K562 (cell line): ENCODE measurements around the gene ATP5F1D. TPM values are rescaled to one million over a fixed set of nuclear protein-coding genes. Genes with fewer than 3 reads are reported as not detected.

Experiments
- ASH1L ChIP-seq: fragments of 450-650 bp; IDR thresholded peaks from 2 replicates; pipeline ENCODE4 v1.6.1; 2018; ENCODE audit warnings: borderline replicate concordance, mild to moderate bottlenecking, low read depth; ENCODE audit not compliant: partially characterized antibody
- JUNB ChIP-seq: fragments of 450-650 bp; formaldehyde crosslinking; conservative IDR thresholded peaks from 2 replicates; pipeline ENCODE4 v1.4.0; 2020; ENCODE audit warnings: mild to moderate bottlenecking
- JUND ChIP-seq, 2 experiments: IDR thresholded peaks; 2 replicates in 1 of 2; 3 replicates in 1 of 2; pipeline ENCODE4 v1.6.1; 2011; ENCODE audit warnings: borderline replicate concordance in 2 of 2, low read depth in 2 of 2, low read length in 2 of 2, improper control_type of control experiment in 1 of 2, missing biosample characterization in 1 of 2, missing genetic modification characterization in 1 of 2, missing genetic modification reagents in 1 of 2
- NR1H2 ChIP-seq: sonication (generic); formaldehyde crosslinking; IDR thresholded peaks from 2 replicates; pipeline ENCODE4 v1.4.0; 2020; ENCODE audit warnings: mild to moderate bottlenecking, missing genetic modification reagents
- SPI1 ChIP-seq: IDR thresholded peaks from 2 replicates; pipeline ENCODE4 v1.6.1; 2011; ENCODE audit warnings: low read depth, low read length, control low read depth, borderline replicate concordance
- TAF7 ChIP-seq: fragments of 450-650 bp; IDR thresholded peaks from 2 replicates; pipeline ENCODE4 v1.6.1; 2016; ENCODE audit warnings: missing genetic modification characterization, missing compliant biosample characterization
- TFAP4 ChIP-seq: sonication (generic); formaldehyde crosslinking; IDR thresholded peaks from 2 replicates; pipeline ENCODE4 v1.8.0; 2022; ENCODE audit warnings: missing genetic modification reagents, mild to moderate bottlenecking, moderate library complexity, borderline replicate concordance
- UBTF ChIP-seq, 2 experiments: IDR thresholded peaks; 2 replicates each; pipeline ENCODE4 v1.6.1; 2012; ENCODE audit warnings: improper control_type of control experiment in 2 of 2, low read depth in 2 of 2, low read length in 2 of 2, borderline replicate concordance in 1 of 2
- ZNF311 ChIP-seq: fragments of 250-450 bp; sonication (Bioruptor Pico); IDR thresholded peaks from 2 replicates; pipeline ENCODE4 v1.4.0; 2020; ENCODE audit warnings: mild to moderate bottlenecking, moderate library complexity
- ZNF592 ChIP-seq: fragments of 450-650 bp; IDR thresholded peaks from 2 replicates; pipeline ENCODE4 v1.6.1; 2017; ENCODE audit warnings: antibody characterized with exemption, mild to moderate bottlenecking
- polyA plus RNA-seq, 8 experiments: library from polyadenylated mRNA; depleted of rRNA in 4 of 8; stranded (reverse) in 5 of 8; unstranded in 3 of 8; fragments of >200 nt; fragmentation: Nextera tagmentation in 2 of 8; fragmentation: Illumina TruSeq in 1 of 8; extraction: Ambion mirVana in 2 of 8; extraction: Trizol in 1 of 8; gene quantifications; 2 replicates each; pipeline versions ENCODE4 v1.2.1 to v1.2.3, GENCODE V29; 2011 to 2014; ENCODE audit warnings: inconsistent platforms in 1 of 8, missing spikeins in 1 of 8
- total RNA-seq, 7 experiments: library from RNA; depleted of rRNA in 6 of 7; stranded (reverse); fragments of >200 nt in 6 of 7; fragmentation: Illumina TruSeq in 2 of 7; extraction: Trizol in 2 of 7; gene quantifications; 2 replicates each; pipeline versions ENCODE4 v1.2.1 to v1.2.3, GENCODE V29; 2011 to 2021; ENCODE audit warnings: low replicate concordance in 1 of 7
- TF ChIP-seq, protein P1 (sequence below): fragments of 250-450 bp; sonication (Bioruptor Pico); IDR thresholded peaks from 2 replicates; pipeline ENCODE4 v1.8.0; 2022; ENCODE audit warnings: inconsistent platforms
- TF ChIP-seq, protein P2 (sequence below): sonication (generic); formaldehyde crosslinking; IDR thresholded peaks from 2 replicates; pipeline ENCODE4 v1.8.0; 2023; ENCODE audit warnings: mild to moderate bottlenecking, missing genetic modification reagents
- TF ChIP-seq, protein P3 (sequence below): fragments of 450-650 bp; IDR thresholded peaks from 2 replicates; pipeline ENCODE4 v1.6.1; 2016; ENCODE audit warnings: low read depth, mild to moderate bottlenecking, moderate library complexity

ATP5F1D gene
- total and polyA plus RNA-seq, 9 of the 15 experiments (the other 6 are each of a cell fraction or from before 2014, with no cell fraction given) = 3.9 to 409 (median 36.8) TPM

DNA sequence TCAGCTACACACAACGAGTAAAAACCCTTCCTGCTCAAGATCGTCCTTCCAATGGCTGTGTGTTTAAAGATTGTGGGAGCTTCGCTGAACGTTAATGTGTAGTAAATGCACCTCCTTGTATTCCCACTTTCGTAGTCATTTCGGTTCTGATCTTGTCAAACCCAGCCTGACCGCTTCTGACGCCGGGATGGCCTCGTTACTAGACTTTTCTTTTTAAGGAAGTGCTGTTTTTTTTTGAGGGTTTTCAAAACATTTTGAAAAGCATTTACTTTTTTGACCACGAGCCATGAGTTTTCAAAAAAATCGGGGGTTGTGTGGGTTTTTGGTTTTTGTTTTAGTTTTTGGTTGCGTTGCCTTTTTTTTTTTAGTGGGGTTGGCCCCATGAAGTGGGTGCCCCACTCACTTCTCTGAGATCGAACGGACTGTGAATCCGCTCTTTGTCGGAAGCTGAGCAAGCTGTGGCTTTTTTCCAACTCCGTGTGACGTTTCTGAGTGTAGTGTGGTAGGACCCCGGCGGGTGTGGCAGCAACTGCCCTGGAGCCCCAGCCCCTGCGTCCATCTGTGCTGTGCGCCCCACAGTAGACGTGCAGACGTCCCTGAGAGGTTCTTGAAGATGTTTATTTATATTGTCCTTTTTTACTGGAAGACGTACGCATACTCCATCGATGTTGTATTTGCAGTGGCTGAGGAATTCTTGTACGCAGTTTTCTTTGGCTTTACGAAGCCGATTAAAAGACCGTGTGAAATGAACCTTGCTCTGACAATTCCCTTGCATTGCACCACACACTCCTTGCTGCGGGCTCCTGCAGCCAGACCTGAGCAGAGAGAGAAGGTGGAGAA, 31.1 kb downstream of the ATP5F1D start (continued):
- TF ChIP-seq UBTF (IDR thresholded peaks at IDR 0.05; ENCODE audit: borderline replicate concordance in 1 of 2, low read depth in 2 of 2, low read length in 2 of 2) (0 out of 4 replicates have a peak, but pooled peaks have one; percentile 5 to 48), JUNB (CRISPR knock-in tag) (0 out of 2 replicates have a peak, but pooled peaks have one; percentile 3), ZNF311 (CRISPR knock-in tag) (no peak), TAF7 (tag) (no peak), TFAP4 (CRISPR knock-in tag) (peak; percentile 33; the same call in 1 of the 2 replicates), JUND (IDR thresholded peaks at IDR 0.05; ENCODE audit: borderline replicate concordance, low read depth, low read length) (no peak), JUND (tag; IDR thresholded peaks at IDR 0.05; ENCODE audit: borderline replicate concordance, low read depth, low read length) (0 out of 3 replicates have a peak, but pooled peaks have one; percentile 14), ZNF592 (0 out of 2 replicates have a peak, but pooled peaks have one; percentile 17), ASH1L (peak; percentile 39), SPI1 (peak; percentile 88), NR1H2 (CRISPR knock-in tag) (no peak)
- TF ChIP-seq, protein P1, sequence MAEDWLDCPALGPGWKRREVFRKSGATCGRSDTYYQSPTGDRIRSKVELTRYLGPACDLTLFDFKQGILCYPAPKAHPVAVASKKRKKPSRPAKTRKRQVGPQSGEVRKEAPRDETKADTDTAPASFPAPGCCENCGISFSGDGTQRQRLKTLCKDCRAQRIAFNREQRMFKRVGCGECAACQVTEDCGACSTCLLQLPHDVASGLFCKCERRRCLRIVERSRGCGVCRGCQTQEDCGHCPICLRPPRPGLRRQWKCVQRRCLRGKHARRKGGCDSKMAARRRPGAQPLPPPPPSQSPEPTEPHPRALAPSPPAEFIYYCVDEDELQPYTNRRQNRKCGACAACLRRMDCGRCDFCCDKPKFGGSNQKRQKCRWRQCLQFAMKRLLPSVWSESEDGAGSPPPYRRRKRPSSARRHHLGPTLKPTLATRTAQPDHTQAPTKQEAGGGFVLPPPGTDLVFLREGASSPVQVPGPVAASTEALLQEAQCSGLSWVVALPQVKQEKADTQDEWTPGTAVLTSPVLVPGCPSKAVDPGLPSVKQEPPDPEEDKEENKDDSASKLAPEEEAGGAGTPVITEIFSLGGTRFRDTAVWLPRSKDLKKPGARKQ = no peak
- TF ChIP-seq, protein P2, sequence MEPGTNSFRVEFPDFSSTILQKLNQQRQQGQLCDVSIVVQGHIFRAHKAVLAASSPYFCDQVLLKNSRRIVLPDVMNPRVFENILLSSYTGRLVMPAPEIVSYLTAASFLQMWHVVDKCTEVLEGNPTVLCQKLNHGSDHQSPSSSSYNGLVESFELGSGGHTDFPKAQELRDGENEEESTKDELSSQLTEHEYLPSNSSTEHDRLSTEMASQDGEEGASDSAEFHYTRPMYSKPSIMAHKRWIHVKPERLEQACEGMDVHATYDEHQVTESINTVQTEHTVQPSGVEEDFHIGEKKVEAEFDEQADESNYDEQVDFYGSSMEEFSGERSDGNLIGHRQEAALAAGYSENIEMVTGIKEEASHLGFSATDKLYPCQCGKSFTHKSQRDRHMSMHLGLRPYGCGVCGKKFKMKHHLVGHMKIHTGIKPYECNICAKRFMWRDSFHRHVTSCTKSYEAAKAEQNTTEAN (CRISPR knock-in tag) = no peak
- TF ChIP-seq, protein P3, sequence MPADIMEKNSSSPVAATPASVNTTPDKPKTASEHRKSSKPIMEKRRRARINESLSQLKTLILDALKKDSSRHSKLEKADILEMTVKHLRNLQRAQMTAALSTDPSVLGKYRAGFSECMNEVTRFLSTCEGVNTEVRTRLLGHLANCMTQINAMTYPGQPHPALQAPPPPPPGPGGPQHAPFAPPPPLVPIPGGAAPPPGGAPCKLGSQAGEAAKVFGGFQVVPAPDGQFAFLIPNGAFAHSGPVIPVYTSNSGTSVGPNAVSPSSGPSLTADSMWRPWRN = no peak
